Sigmoid colon (tissue), 3 donors: Measurements from ENCODE around the gene EPB41L3.

ENCODE experiments used
- POLR2A ChIP-seq, 2 donors: fragments of 450-650 bp; IDR thresholded peaks; one replicate each; pipeline ENCODE4 v1.6.1; 2016; ENCODE audit warnings: antibody characterized with exemption in 2 of 2, mild to moderate bottlenecking in 2 of 2, moderate library complexity in 2 of 2
- TF ChIP-seq, protein P1 (sequence below), 4 experiments: fragments of 450-650 bp in 3 of 4; fragments of 200-600 bp in 1 of 4; IDR thresholded peaks; one replicate each; pipeline ENCODE4 v1.5.1; 2016 to 2019; ENCODE audit warnings: antibody characterized with exemption in 4 of 4, mild to moderate bottlenecking in 3 of 4, moderate library complexity in 2 of 4

DNA sequence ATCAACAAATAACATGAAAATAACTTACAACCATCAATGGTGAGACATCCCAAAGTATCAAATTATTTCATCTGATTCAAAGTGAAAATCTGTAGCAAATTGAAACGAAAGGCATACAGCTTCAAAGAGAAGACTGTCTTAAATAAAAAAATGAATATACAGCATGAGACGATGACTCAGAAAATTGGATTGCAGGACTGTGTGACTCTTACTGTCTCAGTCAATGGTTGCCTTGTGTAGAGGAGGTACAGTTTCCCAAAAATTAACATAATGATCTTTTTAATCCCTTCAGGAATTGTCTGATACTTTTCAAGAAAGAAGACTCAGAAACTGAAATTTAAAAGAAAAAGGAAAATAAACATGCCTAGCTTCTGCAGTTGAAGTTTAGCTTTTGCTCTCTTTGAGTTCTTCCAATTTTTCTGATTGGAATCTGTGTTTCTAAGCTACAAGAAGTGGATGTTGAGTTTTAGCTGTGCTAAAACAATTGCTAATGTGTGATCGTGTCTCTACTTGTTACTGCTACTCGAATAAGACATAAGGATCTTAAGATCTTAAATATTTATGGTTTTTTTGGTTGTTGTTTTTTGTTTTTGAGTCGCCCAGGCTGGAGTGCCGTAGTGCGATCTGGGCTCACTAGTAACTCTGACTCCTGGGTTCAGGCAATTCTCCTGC is 41.1 kb upstream of the EPB41L3 start:
- TF ChIP-seq, protein P1, sequence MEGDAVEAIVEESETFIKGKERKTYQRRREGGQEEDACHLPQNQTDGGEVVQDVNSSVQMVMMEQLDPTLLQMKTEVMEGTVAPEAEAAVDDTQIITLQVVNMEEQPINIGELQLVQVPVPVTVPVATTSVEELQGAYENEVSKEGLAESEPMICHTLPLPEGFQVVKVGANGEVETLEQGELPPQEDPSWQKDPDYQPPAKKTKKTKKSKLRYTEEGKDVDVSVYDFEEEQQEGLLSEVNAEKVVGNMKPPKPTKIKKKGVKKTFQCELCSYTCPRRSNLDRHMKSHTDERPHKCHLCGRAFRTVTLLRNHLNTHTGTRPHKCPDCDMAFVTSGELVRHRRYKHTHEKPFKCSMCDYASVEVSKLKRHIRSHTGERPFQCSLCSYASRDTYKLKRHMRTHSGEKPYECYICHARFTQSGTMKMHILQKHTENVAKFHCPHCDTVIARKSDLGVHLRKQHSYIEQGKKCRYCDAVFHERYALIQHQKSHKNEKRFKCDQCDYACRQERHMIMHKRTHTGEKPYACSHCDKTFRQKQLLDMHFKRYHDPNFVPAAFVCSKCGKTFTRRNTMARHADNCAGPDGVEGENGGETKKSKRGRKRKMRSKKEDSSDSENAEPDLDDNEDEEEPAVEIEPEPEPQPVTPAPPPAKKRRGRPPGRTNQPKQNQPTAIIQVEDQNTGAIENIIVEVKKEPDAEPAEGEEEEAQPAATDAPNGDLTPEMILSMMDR (IDR thresholded peaks at IDR 0.05), result no peak
- no peak for TF ChIP-seq POLR2A (IDR thresholded peaks at IDR 0.05)
